ENCODE results near the gene LYPD6B.

Gene LYPD6B

DNA sequence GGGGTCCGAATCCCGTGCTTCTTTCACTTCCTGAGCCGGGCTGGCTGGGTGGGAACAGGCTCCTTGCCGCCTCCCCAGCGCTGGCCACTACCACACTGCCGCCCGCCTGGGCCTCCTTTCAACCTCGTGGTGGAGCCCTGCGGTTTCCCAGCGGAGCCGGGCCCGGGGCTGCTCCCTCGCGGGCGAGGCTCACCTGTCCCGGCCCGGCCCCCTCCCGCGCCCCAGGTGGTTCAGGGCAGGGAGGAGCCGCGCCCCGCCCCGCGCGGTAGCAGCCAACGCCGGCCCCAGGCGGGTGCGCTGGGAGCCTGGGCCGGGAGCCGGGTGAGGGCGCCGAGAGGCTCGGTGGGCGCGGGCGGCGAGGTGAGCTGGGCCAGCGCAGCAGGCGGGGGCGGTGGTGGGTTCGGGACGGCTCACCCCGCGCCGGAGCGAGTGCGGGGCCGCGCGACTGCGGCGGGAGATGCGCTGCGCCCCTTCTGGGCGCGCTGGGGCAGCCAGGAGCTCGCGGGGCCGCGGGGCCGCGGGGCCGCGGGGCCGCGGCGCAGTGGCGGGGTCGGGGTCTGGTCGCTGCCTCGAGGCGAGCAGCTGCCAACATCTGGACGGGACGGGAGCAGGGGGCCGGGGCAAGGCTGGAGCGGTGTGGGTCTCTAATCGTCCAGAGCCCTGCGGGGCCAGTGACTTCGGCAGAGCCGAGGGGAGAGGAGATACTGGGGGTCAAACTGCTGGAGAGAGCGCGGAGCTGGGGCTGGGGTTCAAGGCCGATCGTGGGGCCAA is at the start of gene LYPD6B:
LYPD6B (plus strand) TSS at position 258 of the 771 bp plus-strand sequence. CDS start 92,250 bp downstream, outside the sequence.
- H3F3A ChIP-seq (ENCODE audit: insufficient read depth, low read length) = no peaks in the 10 kb centered on the region
- peak within 1 kb of the TSS; percentile 63 for H3K4me3 ChIP-seq (ENCODE audit: low read depth, low read length, poor library complexity, severe bottlenecking)
- no peaks in the 10 kb centered on the region for H3K27me3 ChIP-seq (ENCODE audit: insufficient read depth, low read length)
- H3K4me1 ChIP-seq (ENCODE audit: insufficient read depth, low read length, severe bottlenecking) = peaks cover 45% of the 10 kb centered on the region
- no peak within 1 kb of the TSS for H2AFZ ChIP-seq (ENCODE audit: low read length)
- H3K79me2 ChIP-seq (ENCODE audit: insufficient read depth, low read length) = no peaks in the 10 kb centered on the region
- H3K9ac ChIP-seq (ENCODE audit: low read length) = peak within 1 kb of the TSS; percentile 53; the same call in 1 of the 2 replicates
- no peaks in the 10 kb centered on the region for H4K20me1 ChIP-seq (ENCODE audit: insufficient read depth, low read length)
- no peaks in the 10 kb centered on the region for H3K36me3 ChIP-seq (ENCODE audit: insufficient read depth, low read length)
- H3K27ac ChIP-seq (ENCODE audit: low read depth, low read length, poor library complexity, severe bottlenecking) = peak within 1 kb of the TSS; percentile 76
- no peaks in the 10 kb centered on the region for H3K9me2 ChIP-seq (ENCODE audit: low read depth, low read length)
- TF ChIP-seq EZH2 (IDR thresholded peaks at IDR 0.05; ENCODE audit: borderline replicate concordance, low read length) (no peak), CTCF (IDR thresholded peaks at IDR 0.05; ENCODE audit: low read length) (no peak)
- H3K4me2 ChIP-seq (ENCODE audit: low read length) = peak within 1 kb of the TSS; percentile 91
- no peaks in the 10 kb centered on the region for H3K9me3 ChIP-seq (ENCODE audit: low read length)

GRCh38 chr2:148989882-148990493 is 48.5 kb upstream of the LYPD6B start:
- H4K20me1 ChIP-seq (ENCODE audit: insufficient read depth, low read length) = no peaks in the 10 kb centered on the region
- no peak overlapping the region for H3K27ac ChIP-seq (ENCODE audit: low read depth, low read length, poor library complexity, severe bottlenecking)
- H3K4me3 ChIP-seq (ENCODE audit: low read depth, low read length, poor library complexity, severe bottlenecking) = no peak overlapping the region
- TF ChIP-seq CTCF (IDR thresholded peaks at IDR 0.05; ENCODE audit: low read length) (peak; percentile 80), EZH2 (IDR thresholded peaks at IDR 0.05; ENCODE audit: borderline replicate concordance, low read length) (no peak)
- no peaks in the 10 kb centered on the region for H3K79me2 ChIP-seq (ENCODE audit: insufficient read depth, low read length)
- H3K4me1 ChIP-seq (ENCODE audit: insufficient read depth, low read length, severe bottlenecking) = no peaks in the 10 kb centered on the region
- no peaks in the 10 kb centered on the region for H3F3A ChIP-seq (ENCODE audit: insufficient read depth, low read length)
- H3K4me2 ChIP-seq (ENCODE audit: low read length) = no peak overlapping the region
- no peaks in the 10 kb centered on the region for H3K36me3 ChIP-seq (ENCODE audit: insufficient read depth, low read length)
- no peaks in the 10 kb centered on the region for H3K27me3 ChIP-seq (ENCODE audit: insufficient read depth, low read length)
- no peaks in the 10 kb centered on the region for H3K9me2 ChIP-seq (ENCODE audit: low read depth, low read length)
- H3K9me3 ChIP-seq (ENCODE audit: low read length) = no peaks in the 10 kb centered on the region
- H3K9ac ChIP-seq (ENCODE audit: low read length) = no peak overlapping the region
- no peak overlapping the region for H2AFZ ChIP-seq (ENCODE audit: low read length)

DNA sequence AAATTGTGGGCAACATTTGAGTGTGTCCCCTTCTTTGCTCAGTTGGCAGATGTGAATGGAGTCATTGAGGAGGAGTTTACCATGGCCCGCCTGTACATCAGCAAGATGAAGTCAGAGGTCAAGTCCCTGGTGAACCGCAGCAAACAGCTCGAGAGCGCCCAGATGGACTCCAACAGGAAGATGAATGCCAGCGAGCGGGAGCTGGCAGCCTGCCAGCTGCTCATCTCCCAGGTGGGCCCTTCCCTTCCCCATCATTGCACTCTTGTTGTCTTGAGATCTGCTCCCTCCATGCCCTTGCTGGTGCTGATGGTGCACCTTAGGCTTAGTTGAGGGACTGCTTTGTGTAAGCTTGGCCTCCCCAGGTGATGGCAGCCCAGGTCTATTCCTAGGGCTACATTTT is 47.5 kb upstream of the LYPD6B start:
- H3K4me2 ChIP-seq (ENCODE audit: low read length) = no peak overlapping the region
- H3K9me3 ChIP-seq (ENCODE audit: low read length) = no peaks in the 10 kb centered on the region
- no peaks in the 10 kb centered on the region for H3K79me2 ChIP-seq (ENCODE audit: insufficient read depth, low read length)
- no peaks in the 10 kb centered on the region for H3F3A ChIP-seq (ENCODE audit: insufficient read depth, low read length)
- no peaks in the 10 kb centered on the region for H3K27me3 ChIP-seq (ENCODE audit: insufficient read depth, low read length)
- TF ChIP-seq CTCF (IDR thresholded peaks at IDR 0.05; ENCODE audit: low read length) = no peak
- no peak for TF ChIP-seq EZH2 (IDR thresholded peaks at IDR 0.05; ENCODE audit: borderline replicate concordance, low read length)
- H3K9ac ChIP-seq (ENCODE audit: low read length) = no peak overlapping the region
- no peak overlapping the region for H2AFZ ChIP-seq (ENCODE audit: low read length)
- H3K27ac ChIP-seq (ENCODE audit: low read depth, low read length, poor library complexity, severe bottlenecking) = no peak overlapping the region
- no peaks in the 10 kb centered on the region for H3K9me2 ChIP-seq (ENCODE audit: low read depth, low read length)
- H3K4me3 ChIP-seq (ENCODE audit: low read depth, low read length, poor library complexity, severe bottlenecking) = no peak overlapping the region
- no peaks in the 10 kb centered on the region for H3K4me1 ChIP-seq (ENCODE audit: insufficient read depth, low read length, severe bottlenecking)
- H4K20me1 ChIP-seq (ENCODE audit: insufficient read depth, low read length) = no peaks in the 10 kb centered on the region
- no peaks in the 10 kb centered on the region for H3K36me3 ChIP-seq (ENCODE audit: insufficient read depth, low read length)

Measured in OCI-LY1 (cell line).